Esophagus muscularis mucosa (tissue), 4 donors: Measurements from ENCODE around the gene MSH3.

Source experiments
- CTCF ChIP-seq, 3 experiments: fragments of 200-600 bp in 2 of 3; fragments of 450-650 bp in 1 of 3; sonication (generic) in 2 of 3; IDR thresholded peaks; one replicate each; pipeline ENCODE4 v1.5.1; 2017 to 2019; ENCODE audit warnings: antibody characterized with exemption in 3 of 3, mild to moderate bottlenecking in 2 of 3, moderate library complexity in 1 of 3
- EP300 ChIP-seq: sonication (generic); formaldehyde crosslinking; IDR thresholded peaks from one replicate; pipeline ENCODE4 v1.6.1; 2017; ENCODE audit warnings: antibody characterized with exemption
- POLR2A ChIP-seq: fragments of 450-650 bp; IDR thresholded peaks from one replicate; pipeline ENCODE4 v1.6.1; 2017; ENCODE audit warnings: antibody characterized with exemption, moderate library complexity, mild to moderate bottlenecking, low read depth
- POLR2AphosphoS5 ChIP-seq, 2 donors: sonication (generic); formaldehyde crosslinking; IDR thresholded peaks; one replicate each; pipeline ENCODE4 v1.6.1; 2017; ENCODE audit warnings: antibody characterized with exemption in 2 of 2

- TF ChIP-seq CTCF (IDR thresholded peaks at IDR 0.05) (no peak), EP300 (no peak), POLR2AphosphoS5 (IDR thresholded peaks at IDR 0.05) (no peak), POLR2A (no peak)
These were observed 39.1 kb upstream of the MSH3 start for GRCh38 chr5:80615266-80615914.
